Measurements from ENCODE around the gene GALNT9. TPM values are rescaled to one million over a fixed set of nuclear protein-coding genes. Genes with fewer than 3 reads are reported as not detected.

GALNT9 gene
- total and polyA plus RNA-seq, 2 experiments from 2014 or later, result 3.9 to 4.7 TPM

DNA sequence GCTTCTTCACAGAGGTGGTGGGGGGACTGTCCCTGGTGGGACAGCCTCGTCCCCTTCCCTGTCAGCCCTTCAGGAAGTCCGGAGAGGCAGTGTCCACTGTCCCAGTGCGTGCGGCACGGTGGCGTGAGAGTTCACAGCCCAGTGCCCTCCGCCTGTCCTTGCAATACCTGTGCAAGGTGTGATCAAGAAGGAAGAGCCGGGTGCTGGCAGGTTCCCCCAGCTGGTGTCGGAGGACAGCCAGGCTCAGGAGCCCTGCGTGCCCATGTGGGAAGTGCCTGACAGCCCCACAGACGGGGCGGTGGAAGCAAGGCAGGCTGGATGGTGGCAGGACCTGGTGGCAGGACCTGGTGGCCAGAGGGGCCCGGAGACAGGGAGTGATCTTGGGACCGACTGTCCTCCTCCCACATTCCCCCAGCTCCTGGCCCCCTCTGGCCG, 168.8 kb downstream of the GALNT9 start:
- Histone ChIP-seq H3K9me2 (replicated peaks; ENCODE audit: insufficient read depth) (no peaks in the 10 kb centered on the region), H3K36me3 (replicated peaks; ENCODE audit: insufficient read depth, low read depth) (no peaks in the 10 kb centered on the region), H2AFZ (no peak overlapping the region), H4K20me1 (ENCODE audit: insufficient read depth, poor library complexity, severe bottlenecking) (no peaks in the 10 kb centered on the region), H3K4me1 (ENCODE audit: insufficient read depth) (no peaks in the 10 kb centered on the region), H3K9me3 (ENCODE audit: low read depth) (no peaks in the 10 kb centered on the region), H3K4me3 (no peak overlapping the region), H3K79me2 (no peaks in the 10 kb centered on the region), H3K27me3 (peaks cover 5% of the 10 kb centered on the region), H3K4me2 (no peak overlapping the region), H3K27ac (no peak overlapping the region)
- TF ChIP-seq EZH2 (IDR thresholded peaks at IDR 0.05; ENCODE audit: borderline replicate concordance) (no peak), EZH2phosphoT487 (IDR thresholded peaks at IDR 0.05; ENCODE audit: low read depth, severe bottlenecking, unreplicated experiment) (no peak)
- TF ChIP-seq, protein P1, sequence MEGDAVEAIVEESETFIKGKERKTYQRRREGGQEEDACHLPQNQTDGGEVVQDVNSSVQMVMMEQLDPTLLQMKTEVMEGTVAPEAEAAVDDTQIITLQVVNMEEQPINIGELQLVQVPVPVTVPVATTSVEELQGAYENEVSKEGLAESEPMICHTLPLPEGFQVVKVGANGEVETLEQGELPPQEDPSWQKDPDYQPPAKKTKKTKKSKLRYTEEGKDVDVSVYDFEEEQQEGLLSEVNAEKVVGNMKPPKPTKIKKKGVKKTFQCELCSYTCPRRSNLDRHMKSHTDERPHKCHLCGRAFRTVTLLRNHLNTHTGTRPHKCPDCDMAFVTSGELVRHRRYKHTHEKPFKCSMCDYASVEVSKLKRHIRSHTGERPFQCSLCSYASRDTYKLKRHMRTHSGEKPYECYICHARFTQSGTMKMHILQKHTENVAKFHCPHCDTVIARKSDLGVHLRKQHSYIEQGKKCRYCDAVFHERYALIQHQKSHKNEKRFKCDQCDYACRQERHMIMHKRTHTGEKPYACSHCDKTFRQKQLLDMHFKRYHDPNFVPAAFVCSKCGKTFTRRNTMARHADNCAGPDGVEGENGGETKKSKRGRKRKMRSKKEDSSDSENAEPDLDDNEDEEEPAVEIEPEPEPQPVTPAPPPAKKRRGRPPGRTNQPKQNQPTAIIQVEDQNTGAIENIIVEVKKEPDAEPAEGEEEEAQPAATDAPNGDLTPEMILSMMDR (IDR thresholded peaks at IDR 0.05; ENCODE audit: poor library complexity), result no peak
- DNase-seq (ENCODE audit: low spot score), result no peak
- 92% methylated on average over 10 of the region's 15 CpGs for WGBS (ENCODE audit: low lambda C conversion rate, missing lambda C conversion rate)

DNA sequence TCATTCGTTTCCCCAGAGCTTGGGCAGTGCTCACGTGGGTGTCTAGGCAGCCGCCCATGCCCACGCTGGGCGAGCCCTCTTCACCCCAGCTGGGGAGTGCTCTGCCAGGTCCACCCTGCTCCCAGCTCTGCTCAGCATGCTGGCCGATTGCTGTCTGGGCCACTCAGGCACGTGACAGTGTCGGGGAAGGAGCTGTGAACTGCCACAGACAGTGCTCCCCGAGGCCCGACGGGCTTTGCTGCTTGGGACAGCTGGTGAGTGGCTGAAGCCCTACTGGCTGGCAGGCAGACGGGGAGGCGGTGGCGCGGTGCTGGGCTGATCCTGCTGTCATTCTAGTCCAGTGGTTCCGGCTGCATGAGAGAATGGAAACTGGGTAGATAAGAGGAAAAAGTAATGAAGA, 169.4 kb downstream of the GALNT9 start:
- H2AFZ ChIP-seq, result no peak overlapping the region
- H3K4me3 ChIP-seq, result no peak overlapping the region
- H4K20me1 ChIP-seq (ENCODE audit: insufficient read depth, poor library complexity, severe bottlenecking), result no peaks in the 10 kb centered on the region
- H3K9me2 ChIP-seq (replicated peaks; ENCODE audit: insufficient read depth), result no peaks in the 10 kb centered on the region
- no peaks in the 10 kb centered on the region for H3K4me1 ChIP-seq (ENCODE audit: insufficient read depth)
- H3K36me3 ChIP-seq (replicated peaks; ENCODE audit: insufficient read depth, low read depth), result no peaks in the 10 kb centered on the region
- H3K9me3 ChIP-seq (ENCODE audit: low read depth), result no peaks in the 10 kb centered on the region
- TF ChIP-seq EZH2phosphoT487 (IDR thresholded peaks at IDR 0.05; ENCODE audit: low read depth, severe bottlenecking, unreplicated experiment) (no peak), EZH2 (IDR thresholded peaks at IDR 0.05; ENCODE audit: borderline replicate concordance) (no peak)
- TF ChIP-seq, protein P1 (IDR thresholded peaks at IDR 0.05; ENCODE audit: poor library complexity), result no peak
- H3K27me3 ChIP-seq, result peaks cover 5% of the 10 kb centered on the region
- H3K79me2 ChIP-seq, result no peaks in the 10 kb centered on the region
- DNase-seq (ENCODE audit: low spot score), result no peak
- 88% methylated on average over 16 of the region's 16 CpGs for WGBS (ENCODE audit: low lambda C conversion rate, missing lambda C conversion rate)
- no peak overlapping the region for H3K4me2 ChIP-seq
- no peak overlapping the region for H3K27ac ChIP-seq

DNA sequence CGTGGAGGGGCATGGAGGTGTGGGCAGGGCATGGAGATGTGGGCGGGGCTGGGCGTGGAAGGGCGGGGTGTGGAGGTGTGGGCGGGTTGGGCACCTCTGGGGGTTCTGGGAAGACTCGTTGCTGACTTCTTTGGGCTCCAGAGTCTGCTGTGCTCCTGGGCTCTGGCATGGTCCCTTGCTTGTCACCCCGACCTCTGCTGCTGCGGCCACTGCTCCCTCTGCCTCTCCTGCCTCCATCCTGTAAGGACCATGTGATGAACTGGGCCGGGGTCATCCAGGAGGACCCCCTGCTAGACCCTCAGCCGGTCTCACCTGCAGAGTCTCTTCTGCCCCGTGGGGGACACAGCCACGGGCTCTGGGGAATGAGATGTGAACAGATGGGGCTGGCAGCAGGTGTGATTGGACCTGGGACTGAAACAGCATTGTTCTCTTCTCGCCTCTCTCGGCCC, 169.8 kb downstream of the GALNT9 start:
- H3K4me2 ChIP-seq, result no peak overlapping the region
- peaks cover 5% of the 10 kb centered on the region for H3K27me3 ChIP-seq
- H3K9me3 ChIP-seq (ENCODE audit: low read depth), result no peaks in the 10 kb centered on the region
- no peak for DNase-seq (ENCODE audit: low spot score)
- H3K79me2 ChIP-seq, result no peaks in the 10 kb centered on the region
- no peak overlapping the region for H3K27ac ChIP-seq
- H3K4me3 ChIP-seq, result no peak overlapping the region
- TF ChIP-seq EZH2 (IDR thresholded peaks at IDR 0.05; ENCODE audit: borderline replicate concordance) (no peak), EZH2phosphoT487 (IDR thresholded peaks at IDR 0.05; ENCODE audit: low read depth, severe bottlenecking, unreplicated experiment) (no peak)
- TF ChIP-seq, protein P1 (IDR thresholded peaks at IDR 0.05; ENCODE audit: poor library complexity), result no peak
- H4K20me1 ChIP-seq (ENCODE audit: insufficient read depth, poor library complexity, severe bottlenecking), result no peaks in the 10 kb centered on the region
- no peaks in the 10 kb centered on the region for H3K4me1 ChIP-seq (ENCODE audit: insufficient read depth)
- no peaks in the 10 kb centered on the region for H3K9me2 ChIP-seq (replicated peaks; ENCODE audit: insufficient read depth)
- H3K36me3 ChIP-seq (replicated peaks; ENCODE audit: insufficient read depth, low read depth), result no peaks in the 10 kb centered on the region
- 91% methylated on average over 9 of the region's 14 CpGs for WGBS (ENCODE audit: low lambda C conversion rate, missing lambda C conversion rate)
- H2AFZ ChIP-seq, result no peak overlapping the region

All from hepatocyte (in vitro differentiated cells).